ENCODE results near the gene UBE4B. TPM values are rescaled to one million over a fixed set of nuclear protein-coding genes. Genes with fewer than 3 reads are reported as not detected.
A peak's percentile ranks its signal among the peaks of the same experiment; 100 is the strongest.

The UBE4B gene
- total RNA-seq, result 10 to 100 TPM; 31.2 to 48.6 (median 44.0) TPM

- no peaks in the 10 kb centered on the region for H3K9me3 ChIP-seq
- 0 to 1% methylated on average over 48 to 50 of the region's 73 CpGs for WGBS, 2 donors
Observed at GRCh38 chr1:10032590-10033358, at the start of gene UBE4B. Gene UBE4B, plus strand, starts transcription at chr1:10032958. Its CDS starts 713 bp downstream, at chr1:10033671.

GRCh38 chr1:9984253-9984652, 48.5 kb upstream of the UBE4B start:
- H3K4me1 ChIP-seq, result peaks cover 0 to 5% (median 0%) of the 10 kb centered on the region in 4 donors
- no peaks in the 10 kb centered on the region for H3K9me3 ChIP-seq
- WGBS, 2 donors, result 54 to 57% methylated on average over 5 of the region's 5 CpGs
- no peak for DNase-seq (ENCODE audit: low spot score in 2 of 2)
- H3K36me3 ChIP-seq, result peaks cover 0 to 59% (median 0%) of the 10 kb centered on the region in 3 donors
- no peaks in the 10 kb centered on the region for H3K27me3 ChIP-seq
- H3K4me3 ChIP-seq, result no peak overlapping the region
- TF ChIP-seq EP300 (IDR thresholded peaks at IDR 0.05) (no peak), POLR2A (IDR thresholded peaks at IDR 0.05) (no peak)
- TF ChIP-seq, protein P1, sequence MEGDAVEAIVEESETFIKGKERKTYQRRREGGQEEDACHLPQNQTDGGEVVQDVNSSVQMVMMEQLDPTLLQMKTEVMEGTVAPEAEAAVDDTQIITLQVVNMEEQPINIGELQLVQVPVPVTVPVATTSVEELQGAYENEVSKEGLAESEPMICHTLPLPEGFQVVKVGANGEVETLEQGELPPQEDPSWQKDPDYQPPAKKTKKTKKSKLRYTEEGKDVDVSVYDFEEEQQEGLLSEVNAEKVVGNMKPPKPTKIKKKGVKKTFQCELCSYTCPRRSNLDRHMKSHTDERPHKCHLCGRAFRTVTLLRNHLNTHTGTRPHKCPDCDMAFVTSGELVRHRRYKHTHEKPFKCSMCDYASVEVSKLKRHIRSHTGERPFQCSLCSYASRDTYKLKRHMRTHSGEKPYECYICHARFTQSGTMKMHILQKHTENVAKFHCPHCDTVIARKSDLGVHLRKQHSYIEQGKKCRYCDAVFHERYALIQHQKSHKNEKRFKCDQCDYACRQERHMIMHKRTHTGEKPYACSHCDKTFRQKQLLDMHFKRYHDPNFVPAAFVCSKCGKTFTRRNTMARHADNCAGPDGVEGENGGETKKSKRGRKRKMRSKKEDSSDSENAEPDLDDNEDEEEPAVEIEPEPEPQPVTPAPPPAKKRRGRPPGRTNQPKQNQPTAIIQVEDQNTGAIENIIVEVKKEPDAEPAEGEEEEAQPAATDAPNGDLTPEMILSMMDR (IDR thresholded peaks at IDR 0.05), result no peak
- peak overlapping the region in 2 of 4 donors; percentile 22 to 62 for H3K27ac ChIP-seq

More at GRCh38 chr1:10032590-10033358, at the start of gene UBE4B:
- peak within 1 kb of the TSS; percentile 71 to 100 (median 96) for H3K4me3 ChIP-seq
- DNase-seq (ENCODE audit: low spot score in 2 of 2), result peak; percentile 97 to 98
- TF ChIP-seq, protein P1 (IDR thresholded peaks at IDR 0.05), result peak; percentile 88 to 95 (median 94)
- peak; percentile 40 to 64 for TF ChIP-seq POLR2A (IDR thresholded peaks at IDR 0.05)
- TF ChIP-seq EP300 (IDR thresholded peaks at IDR 0.05), result peak; percentile 46 to 87
- peak within 1 kb of the TSS; percentile 83 to 99 (median 98) for H3K27ac ChIP-seq
- H3K27me3 ChIP-seq, result no peaks in the 10 kb centered on the region
- peaks cover 0 to 11% (median 3%) of the 10 kb centered on the region in 3 donors for H3K36me3 ChIP-seq
- H3K4me1 ChIP-seq, result peaks cover 0 to 38% (median 16%) of the 10 kb centered on the region in 4 donors

GRCh38 chr1:9985001-9985400, 47.8 kb upstream of the UBE4B start:
- no peak for DNase-seq (ENCODE audit: low spot score in 2 of 2)
- no peak overlapping the region for H3K4me3 ChIP-seq
- 45 to 57% methylated on average over 6 of the region's 6 CpGs for WGBS, 2 donors
- H3K27ac ChIP-seq, result peak overlapping the region in 2 of 4 donors; percentile 22 to 32
- H3K4me1 ChIP-seq, result peaks cover 0 to 5% (median 0%) of the 10 kb centered on the region in 4 donors
- no peak for TF ChIP-seq EP300 (IDR thresholded peaks at IDR 0.05)
- TF ChIP-seq POLR2A (IDR thresholded peaks at IDR 0.05), result no peak
- TF ChIP-seq, protein P1 (IDR thresholded peaks at IDR 0.05), result no peak
- peaks cover 0 to 52% (median 0%) of the 10 kb centered on the region in 3 donors for H3K36me3 ChIP-seq
- no peaks in the 10 kb centered on the region for H3K27me3 ChIP-seq
- no peaks in the 10 kb centered on the region for H3K9me3 ChIP-seq

DNA sequence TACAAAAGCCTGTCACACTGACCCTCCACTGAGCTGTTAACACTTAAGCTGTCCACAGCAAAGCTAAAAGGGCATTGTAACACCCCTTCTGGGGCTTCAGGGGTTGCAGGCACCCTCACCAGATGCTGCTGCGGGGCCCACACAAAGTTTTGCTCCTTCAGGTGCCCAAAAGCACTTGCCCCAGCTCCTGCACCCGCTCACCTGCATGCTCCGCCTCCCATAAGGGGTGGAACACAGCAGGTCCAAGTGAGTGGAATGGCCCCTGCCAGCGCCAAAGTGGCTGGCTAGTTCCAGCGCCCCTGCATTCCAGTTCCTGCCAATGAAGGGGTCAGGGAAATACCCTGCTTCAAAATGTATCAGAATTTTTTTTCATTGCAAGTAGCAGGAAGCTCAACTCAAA, 43.0 kb upstream of the UBE4B start:
- TF ChIP-seq POLR2A (IDR thresholded peaks at IDR 0.05) (no peak), EP300 (IDR thresholded peaks at IDR 0.05) (no peak)
- TF ChIP-seq, protein P1 (IDR thresholded peaks at IDR 0.05), result no peak
- Histone ChIP-seq H3K27ac (peak overlapping the region in 1 of 4 donors; percentile 60), H3K9me3 (no peaks in the 10 kb centered on the region), H3K4me1 (peaks cover 0 to 10% (median 0%) of the 10 kb centered on the region in 4 donors), H3K27me3 (no peaks in the 10 kb centered on the region), H3K36me3 (peaks cover 0 to 9% (median 0%) of the 10 kb centered on the region in 3 donors), H3K4me3 (no peak overlapping the region)
- DNase-seq (ENCODE audit: low spot score in 2 of 2), result no peak
- 86 to 88% methylated on average over 2 to 5 of the region's 5 CpGs for WGBS, 2 donors

- DNase-seq (ENCODE audit: low spot score in 2 of 2), result peak in 1 of 2 donors; percentile 37
- no peaks in the 10 kb centered on the region for H3K27me3 ChIP-seq
- 27 to 41% methylated on average over 2 of the region's 2 CpGs for WGBS, 2 donors
- no peaks in the 10 kb centered on the region for H3K9me3 ChIP-seq
- TF ChIP-seq, protein P1 (IDR thresholded peaks at IDR 0.05), result no peak
- TF ChIP-seq POLR2A (IDR thresholded peaks at IDR 0.05) (no peak), EP300 (IDR thresholded peaks at IDR 0.05) (peak; percentile 15 to 30)
- peak overlapping the region in 2 of 4 donors; percentile 32 to 60 for H3K27ac ChIP-seq
- H3K4me3 ChIP-seq, result no peak overlapping the region
- peaks cover 0 to 9% (median 0%) of the 10 kb centered on the region in 3 donors for H3K36me3 ChIP-seq
- peaks cover 0 to 10% (median 0%) of the 10 kb centered on the region in 4 donors for H3K4me1 ChIP-seq
Observed at GRCh38 chr1:9990944-9991343, 41.8 kb upstream of the UBE4B start.
